Endodermal cell (in vitro differentiated cells): Measurements from ENCODE around the gene ARHGEF12. TPM values are rescaled to one million over a fixed set of nuclear protein-coding genes. Genes with fewer than 3 reads are reported as not detected.

Source experiments
- DNase-seq: peaks from one replicate; pipeline ENCODE4 v3.0.0-alpha.2; 2017
- H3K27ac ChIP-seq: 2 replicates; pipeline ENCODE4 v1.5.1; 2013; ENCODE audit warnings: mild to moderate bottlenecking, low read depth, low read length, moderate library complexity
- H3K27me3 ChIP-seq: 2 replicates; pipeline ENCODE4 v1.6.1; 2013; ENCODE audit warnings: mild to moderate bottlenecking, low read length, moderate library complexity; ENCODE audit not compliant: insufficient read depth, control insufficient read depth, poor library complexity, severe bottlenecking
- H3K36me3 ChIP-seq: 2 replicates; pipeline ENCODE4 v1.7.0; 2013; ENCODE audit warnings: mild to moderate bottlenecking, low read length, moderate library complexity; ENCODE audit not compliant: control insufficient read depth, insufficient read depth
- H3K4me1 ChIP-seq: one replicate; pipeline ENCODE4 v1.7.0; 2013; ENCODE audit warnings: low read length; ENCODE audit not compliant: control insufficient read depth, insufficient read depth
- H3K4me3 ChIP-seq: 2 replicates; pipeline ENCODE4 v1.5.1; 2013; ENCODE audit warnings: mild to moderate bottlenecking, low read length, moderate library complexity
- H3K9ac ChIP-seq: 2 replicates; pipeline ENCODE4 v1.6.1; 2013; ENCODE audit warnings: mild to moderate bottlenecking, low read length, moderate library complexity; ENCODE audit not compliant: poor library complexity, severe bottlenecking; ENCODE audit errors: extremely low read depth
- H3K9me3 ChIP-seq: 2 replicates; pipeline ENCODE4 v1.6.1; 2013; ENCODE audit warnings: mild to moderate bottlenecking, low read length, moderate library complexity; ENCODE audit not compliant: control insufficient read depth
- H3K27ac Mint-ChIP-seq: 2 replicates; pipeline ENCODE4 v1.8.0; 2020; ENCODE audit warnings: mixed read lengths
- H3K27me3 Mint-ChIP-seq: 2 replicates; pipeline ENCODE4 v1.8.0; 2021; ENCODE audit warnings: mild to moderate bottlenecking, mixed read lengths; ENCODE audit not compliant: insufficient read depth
- H3K36me3 Mint-ChIP-seq: 2 replicates; pipeline ENCODE4 v1.8.0; 2020; ENCODE audit warnings: low read depth, mixed read lengths
- H3K4me1 Mint-ChIP-seq: 2 replicates; pipeline ENCODE4 v1.8.0; 2020; ENCODE audit warnings: mixed read lengths
- H3K4me3 Mint-ChIP-seq: 2 replicates; pipeline ENCODE4 v1.8.0; 2020; ENCODE audit warnings: mild to moderate bottlenecking, moderate library complexity, mixed read lengths
- H3K9me3 Mint-ChIP-seq: 2 replicates; pipeline ENCODE4 v1.8.0; 2020; ENCODE audit warnings: mild to moderate bottlenecking, mixed read lengths
- CTCF ChIP-seq: fragments of 200-600 bp; sonication (generic); conservative IDR thresholded peaks from 2 replicates; pipeline ENCODE4 v1.5.0; 2021; ENCODE audit warnings: antibody characterized with exemption, mild to moderate bottlenecking
- WGBS, 2 experiments: methylation state at CpG; one replicate each; pipeline versions ENCODE4 v1.1.5 to v1.1.7; 2013; ENCODE audit warnings: missing lambda C conversion rate in 2 of 2, mixed read lengths in 1 of 2; ENCODE audit not compliant: insufficient coverage in 1 of 2, insufficient read length in 1 of 2; 5-methylcytosine and 5-hydroxymethylcytosine counted together
- total RNA-seq, 2 donors: library from RNA; stranded (reverse); fragmentation: NEBNext Ultra II Directional in 1 of 2; extraction: Animal tissue kit (Norgen Biotek cat#: 25700) in 1 of 2; gene quantifications; 2 replicates in 1 of 2; 3 replicates in 1 of 2; pipeline ENCODE4 v1.2.1, GENCODE V29; 2021

The ARHGEF12 gene
- total RNA-seq, 2 donors from 2014 or later, result 35.3 to 38.7 TPM

- WGBS, 2 experiments, result 80 to 100% methylated on average over 1 to 2 of the region's 2 CpGs
- no peak overlapping the region for H3K4me3 Mint-ChIP-seq
Measured at GRCh38 chr11:120385655-120386054, 49.4 kb downstream of the ARHGEF12 start.

GRCh38 chr11:120386318-120386717, 50.1 kb downstream of the ARHGEF12 start:
- Mint-ChIP-seq H3K9me3 (peaks cover 26% of the 10 kb centered on the region), H3K36me3 (peaks cover 11% of the 10 kb centered on the region), H3K4me3 (no peak overlapping the region), H3K27me3 (no peaks in the 10 kb centered on the region), H3K27ac (no peak overlapping the region), H3K4me1 (peaks cover 10% of the 10 kb centered on the region)
- peaks cover 13% of the 10 kb centered on the region for H3K9me3 ChIP-seq
- no peak overlapping the region for H3K4me3 ChIP-seq
- H3K36me3 ChIP-seq, result no peaks in the 10 kb centered on the region
- no peaks in the 10 kb centered on the region for H3K4me1 ChIP-seq
- 90 to 93% methylated on average over 1 of the region's 1 CpG for WGBS, 2 experiments
- H3K27me3 ChIP-seq, result no peaks in the 10 kb centered on the region
- H3K27ac ChIP-seq, result no peak overlapping the region
- DNase-seq, result no peak
- TF ChIP-seq CTCF, result no peak
- no peak overlapping the region for H3K9ac ChIP-seq

More at GRCh38 chr11:120385655-120386054, 49.4 kb downstream of the ARHGEF12 start:
- Histone ChIP-seq H3K9me3 (peaks cover 13% of the 10 kb centered on the region), H3K4me1 (no peaks in the 10 kb centered on the region), H3K4me3 (no peak overlapping the region), H3K27me3 (no peaks in the 10 kb centered on the region), H3K27ac (no peak overlapping the region), H3K9ac (no peak overlapping the region), H3K36me3 (no peaks in the 10 kb centered on the region)
- Mint-ChIP-seq H3K4me1 (peaks cover 8% of the 10 kb centered on the region), H3K36me3 (peaks cover 11% of the 10 kb centered on the region), H3K9me3 (peaks cover 26% of the 10 kb centered on the region), H3K27me3 (no peaks in the 10 kb centered on the region), H3K27ac (no peak overlapping the region)
- no peak for DNase-seq
- no peak for TF ChIP-seq CTCF

GRCh38 chr11:120386774-120387371, 50.7 kb downstream of the ARHGEF12 start:
- Histone ChIP-seq H3K4me3 (no peak overlapping the region), H3K9ac (no peak overlapping the region)
- H3K4me3 Mint-ChIP-seq, result no peak overlapping the region

More at GRCh38 chr11:120386774-120387371, 50.7 kb downstream of the ARHGEF12 start:
- Mint-ChIP-seq H3K27ac (no peak overlapping the region), H3K36me3 (peaks cover 11% of the 10 kb centered on the region), H3K27me3 (no peaks in the 10 kb centered on the region), H3K9me3 (peaks cover 26% of the 10 kb centered on the region), H3K4me1 (peaks cover 10% of the 10 kb centered on the region)
- no peaks in the 10 kb centered on the region for H3K27me3 ChIP-seq
- no peak for TF ChIP-seq CTCF
- WGBS, 2 experiments, result 81 to 86% methylated on average over 1 of the region's 2 CpGs
- no peak overlapping the region for H3K27ac ChIP-seq
- DNase-seq, result no peak
- H3K9me3 ChIP-seq, result peaks cover 13% of the 10 kb centered on the region
- H3K4me1 ChIP-seq, result no peaks in the 10 kb centered on the region
- H3K36me3 ChIP-seq, result no peaks in the 10 kb centered on the region
